ENCODE results near the gene RCL1.

Gene RCL1

GRCh38 chr9:4854265-4854590, 61.5 kb downstream of the RCL1 start:
- no peak for TF ChIP-seq TAF1 (IDR thresholded peaks at IDR 0.05; ENCODE audit: borderline replicate concordance, insufficient read depth, low read length)
- no peak for TF ChIP-seq REST (IDR thresholded peaks at IDR 0.05; ENCODE audit: insufficient read depth in 1 of 2, low read depth in 2 of 2, low read length in 2 of 2)

- TF ChIP-seq REST (IDR thresholded peaks at IDR 0.05; ENCODE audit: insufficient read depth in 1 of 2, low read depth in 2 of 2, low read length in 2 of 2), result no peak
- TF ChIP-seq SIN3A (IDR thresholded peaks at IDR 0.05; ENCODE audit: borderline replicate concordance, insufficient read depth, low read length), result no peak
- TF ChIP-seq TAF1 (IDR thresholded peaks at IDR 0.05; ENCODE audit: borderline replicate concordance, insufficient read depth, low read length), result no peak
- no peak for TF ChIP-seq FOXP2 (optimal IDR thresholded peaks at IDR 0.05; ENCODE audit: borderline replicate concordance, extremely low read depth, extremely low read length, insufficient read depth)
- no peak for TF ChIP-seq POLR2AphosphoS5 (IDR thresholded peaks at IDR 0.05; ENCODE audit: low read depth, low read length)
Measured at GRCh38 chr9:4855841-4856240, 63.1 kb downstream of the RCL1 start.

GRCh38 chr9:4857163-4857810, 64.5 kb downstream of the RCL1 start:
- TF ChIP-seq TAF1 (IDR thresholded peaks at IDR 0.05; ENCODE audit: borderline replicate concordance, insufficient read depth, low read length) (no peak), POLR2AphosphoS5 (IDR thresholded peaks at IDR 0.05; ENCODE audit: low read depth, low read length) (no peak), REST (IDR thresholded peaks at IDR 0.05; ENCODE audit: insufficient read depth in 1 of 2, low read depth in 2 of 2, low read length in 2 of 2) (no peak), FOXP2 (optimal IDR thresholded peaks at IDR 0.05; ENCODE audit: borderline replicate concordance, extremely low read depth, extremely low read length, insufficient read depth) (no peak), SIN3A (IDR thresholded peaks at IDR 0.05; ENCODE audit: borderline replicate concordance, insufficient read depth, low read length) (no peak)

- TF ChIP-seq TAF1 (IDR thresholded peaks at IDR 0.05; ENCODE audit: borderline replicate concordance, insufficient read depth, low read length), result no peak
- no peak for TF ChIP-seq SIN3A (IDR thresholded peaks at IDR 0.05; ENCODE audit: borderline replicate concordance, insufficient read depth, low read length)
- TF ChIP-seq FOXP2 (optimal IDR thresholded peaks at IDR 0.05; ENCODE audit: borderline replicate concordance, extremely low read depth, extremely low read length, insufficient read depth), result no peak
- no peak for TF ChIP-seq REST (IDR thresholded peaks at IDR 0.05; ENCODE audit: insufficient read depth in 1 of 2, low read depth in 2 of 2, low read length in 2 of 2)
- TF ChIP-seq POLR2AphosphoS5 (IDR thresholded peaks at IDR 0.05; ENCODE audit: low read depth, low read length), result no peak
Measured at GRCh38 chr9:4859035-4859434, 66.3 kb downstream of the RCL1 start.

- TF ChIP-seq REST (IDR thresholded peaks at IDR 0.05; ENCODE audit: insufficient read depth in 1 of 2, low read depth in 2 of 2, low read length in 2 of 2), result no peak
Measured at GRCh38 chr9:4860383-4860782, 67.6 kb downstream of the RCL1 start.

Measured in PFSK-1 (cell line).